ENCODE data around the gene PRR20E. TPM values are rescaled to one million over a fixed set of nuclear protein-coding genes. Genes with fewer than 3 reads are reported as not detected.

Gene PRR20E
- not detected in 2 replicates for total RNA-seq

DNA sequence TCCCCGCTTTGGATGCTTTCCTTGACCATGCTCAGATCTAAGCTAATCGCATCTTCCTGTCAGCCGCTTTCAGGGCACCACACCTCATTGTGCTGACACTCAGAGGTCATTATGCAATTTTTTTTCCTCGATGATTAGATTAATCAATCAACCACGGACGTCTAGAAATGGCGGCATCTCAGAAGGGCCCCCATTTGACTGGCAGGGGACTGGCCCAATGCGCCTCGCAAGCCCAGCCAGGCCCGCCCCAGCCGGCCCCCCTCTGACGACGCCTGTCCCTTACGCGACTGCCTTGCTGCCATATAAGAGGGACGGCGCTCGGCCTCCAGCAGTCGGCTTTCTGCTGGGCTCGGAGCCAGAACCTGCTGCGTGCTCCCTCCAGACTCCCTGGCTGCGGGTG is at the start of gene PRR20E:
Gene PRR20E, plus strand, starts transcription at position 301 of the 400 bp plus-strand sequence. CDS start 387 bp downstream, outside the sequence.

DNA sequence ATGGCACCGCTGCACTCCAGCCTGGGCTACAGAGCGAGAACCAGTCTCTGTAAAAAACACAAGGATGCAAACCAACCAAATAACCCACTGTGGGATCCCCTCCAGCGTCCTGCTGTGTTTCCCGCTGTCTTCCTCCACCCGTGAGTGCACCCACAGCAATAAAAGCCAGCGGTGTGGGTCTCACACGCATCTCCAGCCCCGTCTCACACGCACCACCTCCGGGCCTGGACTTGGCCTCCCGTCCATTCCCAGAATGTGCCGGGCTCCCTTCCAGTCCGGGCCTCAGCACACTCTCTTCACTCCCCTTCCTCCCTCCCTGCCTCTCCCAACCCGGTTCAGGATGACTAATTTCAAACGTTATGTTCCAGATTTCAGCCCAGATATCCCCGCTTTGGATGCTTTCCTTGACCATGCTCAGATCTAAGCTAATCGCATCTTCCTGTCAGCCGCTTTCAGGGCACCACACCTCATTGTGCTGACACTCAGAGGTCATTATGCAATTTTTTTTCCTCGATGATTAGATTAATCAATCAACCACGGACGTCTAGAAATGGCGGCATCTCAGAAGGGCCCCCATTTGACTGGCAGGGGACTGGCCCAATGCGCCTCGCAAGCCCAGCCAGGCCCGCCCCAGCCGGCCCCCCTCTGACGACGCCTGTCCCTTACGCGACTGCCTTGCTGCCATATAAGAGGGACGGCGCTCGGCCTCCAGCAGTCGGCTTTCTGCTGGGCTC is 26.6 kb upstream of the PRR20E start, which contains the start of gene PRR20A:
Gene PRR20A, plus strand, starts transcription at position 684 of the 734 bp plus-strand sequence. CDS start 387 bp downstream, outside the sequence.

DNA sequence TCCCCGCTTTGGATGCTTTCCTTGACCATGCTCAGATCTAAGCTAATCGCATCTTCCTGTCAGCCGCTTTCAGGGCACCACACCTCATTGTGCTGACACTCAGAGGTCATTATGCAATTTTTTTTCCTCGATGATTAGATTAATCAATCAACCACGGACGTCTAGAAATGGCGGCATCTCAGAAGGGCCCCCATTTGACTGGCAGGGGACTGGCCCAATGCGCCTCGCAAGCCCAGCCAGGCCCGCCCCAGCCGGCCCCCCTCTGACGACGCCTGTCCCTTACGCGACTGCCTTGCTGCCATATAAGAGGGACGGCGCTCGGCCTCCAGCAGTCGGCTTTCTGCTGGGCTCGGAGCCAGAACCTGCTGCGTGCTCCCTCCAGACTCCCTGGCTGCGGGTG is 19.8 kb upstream of the PRR20E start, which contains the start of gene PRR20B:
Gene PRR20B, plus strand, starts transcription at position 301 of the 400 bp plus-strand sequence. CDS start 387 bp downstream, outside the sequence.

DNA sequence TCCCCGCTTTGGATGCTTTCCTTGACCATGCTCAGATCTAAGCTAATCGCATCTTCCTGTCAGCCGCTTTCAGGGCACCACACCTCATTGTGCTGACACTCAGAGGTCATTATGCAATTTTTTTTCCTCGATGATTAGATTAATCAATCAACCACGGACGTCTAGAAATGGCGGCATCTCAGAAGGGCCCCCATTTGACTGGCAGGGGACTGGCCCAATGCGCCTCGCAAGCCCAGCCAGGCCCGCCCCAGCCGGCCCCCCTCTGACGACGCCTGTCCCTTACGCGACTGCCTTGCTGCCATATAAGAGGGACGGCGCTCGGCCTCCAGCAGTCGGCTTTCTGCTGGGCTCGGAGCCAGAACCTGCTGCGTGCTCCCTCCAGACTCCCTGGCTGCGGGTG is 13.2 kb upstream of the PRR20E start, which contains the start of gene PRR20C:
Gene PRR20C, plus strand, starts transcription at position 301 of the 400 bp plus-strand sequence. CDS start 387 bp downstream, outside the sequence.

DNA sequence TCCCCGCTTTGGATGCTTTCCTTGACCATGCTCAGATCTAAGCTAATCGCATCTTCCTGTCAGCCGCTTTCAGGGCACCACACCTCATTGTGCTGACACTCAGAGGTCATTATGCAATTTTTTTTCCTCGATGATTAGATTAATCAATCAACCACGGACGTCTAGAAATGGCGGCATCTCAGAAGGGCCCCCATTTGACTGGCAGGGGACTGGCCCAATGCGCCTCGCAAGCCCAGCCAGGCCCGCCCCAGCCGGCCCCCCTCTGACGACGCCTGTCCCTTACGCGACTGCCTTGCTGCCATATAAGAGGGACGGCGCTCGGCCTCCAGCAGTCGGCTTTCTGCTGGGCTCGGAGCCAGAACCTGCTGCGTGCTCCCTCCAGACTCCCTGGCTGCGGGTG is 6.7 kb upstream of the PRR20E start, which contains the start of gene PRR20D:
Gene PRR20D, plus strand, starts transcription at position 301 of the 400 bp plus-strand sequence. CDS start 387 bp downstream, outside the sequence.

Other genes with a start within 250 kb of the PRR20E start
- gene PRR20A, start 26.3 kb upstream of the PRR20E start, total RNA-seq = not detected in 2 replicates
- not detected in 2 replicates for gene PRR20B, start 19.7 kb upstream of the PRR20E start, total RNA-seq
- not detected in 2 replicates for gene PRR20C, start 13.1 kb upstream of the PRR20E start, total RNA-seq
- not detected in 2 replicates for gene PRR20D, start 6.6 kb upstream of the PRR20E start, total RNA-seq